Prostate gland (tissue), 2 donors: ENCODE results near the gene FZD8.

Experiments used
- POLR2AphosphoS5 ChIP-seq: sonication (generic); formaldehyde crosslinking; IDR thresholded peaks from one replicate; pipeline ENCODE4 v1.6.1; 2017; ENCODE audit warnings: antibody characterized with exemption
- TF ChIP-seq, protein P1 (sequence below), 4 experiments: fragments of 200-600 bp in 2 of 4; fragments of 450-650 bp in 2 of 4; sonication (generic) in 2 of 4; IDR thresholded peaks; 1 replicate in 3 of 4; 2 replicates in 1 of 4; pipeline ENCODE4 v1.5.1; 2016 to 2019; ENCODE audit warnings: antibody characterized with exemption in 4 of 4, mild to moderate bottlenecking in 2 of 4, moderate library complexity in 2 of 4

GRCh38 chr10:35650894-35651293, 8.8 kb upstream of the FZD8 start:
- no peak for TF ChIP-seq POLR2AphosphoS5
- TF ChIP-seq, protein P1, sequence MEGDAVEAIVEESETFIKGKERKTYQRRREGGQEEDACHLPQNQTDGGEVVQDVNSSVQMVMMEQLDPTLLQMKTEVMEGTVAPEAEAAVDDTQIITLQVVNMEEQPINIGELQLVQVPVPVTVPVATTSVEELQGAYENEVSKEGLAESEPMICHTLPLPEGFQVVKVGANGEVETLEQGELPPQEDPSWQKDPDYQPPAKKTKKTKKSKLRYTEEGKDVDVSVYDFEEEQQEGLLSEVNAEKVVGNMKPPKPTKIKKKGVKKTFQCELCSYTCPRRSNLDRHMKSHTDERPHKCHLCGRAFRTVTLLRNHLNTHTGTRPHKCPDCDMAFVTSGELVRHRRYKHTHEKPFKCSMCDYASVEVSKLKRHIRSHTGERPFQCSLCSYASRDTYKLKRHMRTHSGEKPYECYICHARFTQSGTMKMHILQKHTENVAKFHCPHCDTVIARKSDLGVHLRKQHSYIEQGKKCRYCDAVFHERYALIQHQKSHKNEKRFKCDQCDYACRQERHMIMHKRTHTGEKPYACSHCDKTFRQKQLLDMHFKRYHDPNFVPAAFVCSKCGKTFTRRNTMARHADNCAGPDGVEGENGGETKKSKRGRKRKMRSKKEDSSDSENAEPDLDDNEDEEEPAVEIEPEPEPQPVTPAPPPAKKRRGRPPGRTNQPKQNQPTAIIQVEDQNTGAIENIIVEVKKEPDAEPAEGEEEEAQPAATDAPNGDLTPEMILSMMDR (IDR thresholded peaks at IDR 0.05) = no peak
